Esophagus muscularis mucosa (tissue), 3 donors: ENCODE measurements around the gene TP53AIP1.

Experiments
- POLR2AphosphoS5 ChIP-seq, 2 donors: sonication (generic); formaldehyde crosslinking; IDR thresholded peaks; one replicate each; pipeline ENCODE4 v1.6.1; 2017; ENCODE audit warnings: antibody characterized with exemption in 2 of 2
- TF ChIP-seq, protein P1 (sequence below), 3 experiments: fragments of 200-600 bp in 2 of 3; fragments of 450-650 bp in 1 of 3; sonication (generic) in 2 of 3; IDR thresholded peaks; one replicate each; pipeline ENCODE4 v1.5.1; 2017 to 2019; ENCODE audit warnings: antibody characterized with exemption in 3 of 3, mild to moderate bottlenecking in 2 of 3, moderate library complexity in 1 of 3

DNA sequence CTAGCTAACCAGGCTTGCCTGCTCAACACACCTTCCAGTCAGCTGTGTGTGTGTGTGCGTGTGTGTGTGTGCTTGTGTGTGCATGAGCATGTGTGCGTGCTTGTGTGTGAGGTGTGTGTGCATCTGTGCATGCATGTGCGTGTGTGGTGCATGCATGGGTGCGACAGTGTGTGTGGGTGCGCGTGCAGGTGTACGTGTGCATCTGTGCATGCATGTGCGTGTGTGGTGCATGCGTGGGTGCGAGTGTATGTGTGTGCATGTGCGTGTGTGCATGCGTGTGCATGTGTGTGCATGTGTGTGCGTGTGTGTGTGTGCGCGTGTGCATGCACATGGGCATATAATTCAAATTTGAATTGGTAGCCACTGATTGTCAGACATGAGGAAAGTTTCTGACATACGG lies 10.5 kb upstream of the TP53AIP1 start:
- TF ChIP-seq, protein P1, sequence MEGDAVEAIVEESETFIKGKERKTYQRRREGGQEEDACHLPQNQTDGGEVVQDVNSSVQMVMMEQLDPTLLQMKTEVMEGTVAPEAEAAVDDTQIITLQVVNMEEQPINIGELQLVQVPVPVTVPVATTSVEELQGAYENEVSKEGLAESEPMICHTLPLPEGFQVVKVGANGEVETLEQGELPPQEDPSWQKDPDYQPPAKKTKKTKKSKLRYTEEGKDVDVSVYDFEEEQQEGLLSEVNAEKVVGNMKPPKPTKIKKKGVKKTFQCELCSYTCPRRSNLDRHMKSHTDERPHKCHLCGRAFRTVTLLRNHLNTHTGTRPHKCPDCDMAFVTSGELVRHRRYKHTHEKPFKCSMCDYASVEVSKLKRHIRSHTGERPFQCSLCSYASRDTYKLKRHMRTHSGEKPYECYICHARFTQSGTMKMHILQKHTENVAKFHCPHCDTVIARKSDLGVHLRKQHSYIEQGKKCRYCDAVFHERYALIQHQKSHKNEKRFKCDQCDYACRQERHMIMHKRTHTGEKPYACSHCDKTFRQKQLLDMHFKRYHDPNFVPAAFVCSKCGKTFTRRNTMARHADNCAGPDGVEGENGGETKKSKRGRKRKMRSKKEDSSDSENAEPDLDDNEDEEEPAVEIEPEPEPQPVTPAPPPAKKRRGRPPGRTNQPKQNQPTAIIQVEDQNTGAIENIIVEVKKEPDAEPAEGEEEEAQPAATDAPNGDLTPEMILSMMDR (IDR thresholded peaks at IDR 0.05), result no peak
- no peak for TF ChIP-seq POLR2AphosphoS5 (IDR thresholded peaks at IDR 0.05)
